Nephron progenitor cell (in vitro differentiated cells): Measurements from ENCODE around the gene MED17.

Source experiments
- DNase-seq: peaks from one replicate; pipeline ENCODE4 v3.0.0; 2021
- H3K27ac Mint-ChIP-seq: 2 replicates; pipeline ENCODE4 v1.8.0; 2021; ENCODE audit warnings: mild to moderate bottlenecking, moderate library complexity, mixed read lengths
- H3K27me3 Mint-ChIP-seq: 2 replicates; pipeline ENCODE4 v1.8.0; 2021; ENCODE audit warnings: mild to moderate bottlenecking, low read depth, mixed read lengths; ENCODE audit not compliant: poor library complexity
- H3K36me3 Mint-ChIP-seq: 2 replicates; pipeline ENCODE4 v1.8.0; 2021; ENCODE audit warnings: low read depth, mixed read lengths
- H3K4me1 Mint-ChIP-seq: 2 replicates; pipeline ENCODE4 v1.8.0; 2021; ENCODE audit warnings: mixed read lengths
- H3K4me3 Mint-ChIP-seq: 2 replicates; pipeline ENCODE4 v1.8.0; 2021; ENCODE audit warnings: mild to moderate bottlenecking, moderate library complexity, mixed read lengths
- H3K9me3 Mint-ChIP-seq: 2 replicates; pipeline ENCODE4 v1.8.0; 2021; ENCODE audit warnings: mild to moderate bottlenecking, moderate library complexity, mixed read lengths
- TF ChIP-seq, protein P1 (sequence below): fragments of 200-600 bp; sonication (generic); IDR thresholded peaks from 2 replicates; pipeline ENCODE4 v1.5.0; 2021; ENCODE audit warnings: antibody characterized with exemption

Gene MED17

DNA sequence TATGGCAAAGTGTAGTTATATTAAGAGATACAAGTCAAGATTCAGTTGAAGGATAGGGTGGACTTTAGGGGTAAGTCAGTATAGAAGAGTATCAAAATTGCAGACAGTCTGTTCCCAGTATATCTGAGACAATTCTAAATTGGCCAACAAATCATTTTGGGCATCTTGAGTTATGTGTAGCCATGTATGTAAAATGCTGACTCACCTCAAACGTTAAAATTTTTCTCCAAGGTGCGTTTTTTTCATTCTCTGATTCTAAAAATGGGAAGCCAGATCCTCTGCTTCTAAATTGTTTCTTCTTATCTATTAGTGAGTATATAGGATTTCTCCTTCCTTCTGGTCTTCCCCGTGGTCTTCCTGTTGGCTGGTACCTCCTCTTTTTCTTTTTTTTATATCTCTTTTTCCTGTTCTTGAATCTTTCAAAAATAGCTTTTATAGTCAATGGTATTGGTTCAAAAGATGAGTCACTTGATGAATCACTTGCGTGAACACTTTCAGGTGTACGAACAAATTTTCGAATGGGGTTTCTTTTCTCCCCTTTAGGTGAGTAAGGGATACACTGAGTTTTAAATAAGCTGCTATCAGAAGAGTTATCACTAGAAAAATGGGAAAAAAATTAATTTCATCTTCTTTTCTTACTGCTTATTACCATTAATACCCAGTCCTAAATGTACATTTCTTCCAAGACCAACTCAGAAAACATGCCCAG is 46.0 kb upstream of the MED17 start:
- H3K4me3 Mint-ChIP-seq: peak overlapping the region; percentile 100
- H3K4me1 Mint-ChIP-seq: peaks cover 56% of the 10 kb centered on the region

DNA sequence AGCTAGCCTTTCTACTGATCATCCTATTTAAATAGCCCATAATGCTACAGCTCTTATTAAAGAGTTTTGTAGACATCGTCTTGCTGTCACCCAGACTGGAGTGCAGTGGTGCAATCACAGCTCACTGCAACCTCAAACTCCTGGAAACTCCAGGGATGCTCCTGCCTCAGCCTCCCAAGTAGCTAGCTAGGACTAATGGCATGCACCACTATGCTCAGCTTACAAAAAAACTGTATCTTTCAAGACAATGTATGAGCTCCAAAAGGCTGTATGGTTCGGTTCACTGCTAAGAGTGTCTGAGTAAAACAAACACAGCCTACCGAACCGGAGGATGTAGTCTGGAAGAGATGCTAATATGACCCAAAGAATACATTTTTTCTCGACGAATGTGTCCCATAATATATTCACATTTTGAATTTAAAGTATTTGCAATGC is 45.4 kb upstream of the MED17 start:
- H3K4me1 Mint-ChIP-seq: peaks cover 62% of the 10 kb centered on the region
- no peaks in the 10 kb centered on the region for H3K9me3 Mint-ChIP-seq
- TF ChIP-seq, protein P1, sequence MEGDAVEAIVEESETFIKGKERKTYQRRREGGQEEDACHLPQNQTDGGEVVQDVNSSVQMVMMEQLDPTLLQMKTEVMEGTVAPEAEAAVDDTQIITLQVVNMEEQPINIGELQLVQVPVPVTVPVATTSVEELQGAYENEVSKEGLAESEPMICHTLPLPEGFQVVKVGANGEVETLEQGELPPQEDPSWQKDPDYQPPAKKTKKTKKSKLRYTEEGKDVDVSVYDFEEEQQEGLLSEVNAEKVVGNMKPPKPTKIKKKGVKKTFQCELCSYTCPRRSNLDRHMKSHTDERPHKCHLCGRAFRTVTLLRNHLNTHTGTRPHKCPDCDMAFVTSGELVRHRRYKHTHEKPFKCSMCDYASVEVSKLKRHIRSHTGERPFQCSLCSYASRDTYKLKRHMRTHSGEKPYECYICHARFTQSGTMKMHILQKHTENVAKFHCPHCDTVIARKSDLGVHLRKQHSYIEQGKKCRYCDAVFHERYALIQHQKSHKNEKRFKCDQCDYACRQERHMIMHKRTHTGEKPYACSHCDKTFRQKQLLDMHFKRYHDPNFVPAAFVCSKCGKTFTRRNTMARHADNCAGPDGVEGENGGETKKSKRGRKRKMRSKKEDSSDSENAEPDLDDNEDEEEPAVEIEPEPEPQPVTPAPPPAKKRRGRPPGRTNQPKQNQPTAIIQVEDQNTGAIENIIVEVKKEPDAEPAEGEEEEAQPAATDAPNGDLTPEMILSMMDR: no peak
- peaks cover 57% of the 10 kb centered on the region for H3K36me3 Mint-ChIP-seq
- H3K4me3 Mint-ChIP-seq: peak overlapping the region; percentile 100
- H3K27ac Mint-ChIP-seq: no peak overlapping the region
- no peak for DNase-seq
- no peaks in the 10 kb centered on the region for H3K27me3 Mint-ChIP-seq

More for the DNA sequence above, 46.0 kb upstream of the MED17 start:
- DNase-seq: no peak
- Mint-ChIP-seq H3K27me3 (no peaks in the 10 kb centered on the region), H3K27ac (peak overlapping the region; percentile 49), H3K9me3 (no peaks in the 10 kb centered on the region), H3K36me3 (peaks cover 64% of the 10 kb centered on the region)
- TF ChIP-seq, protein P1: no peak

DNA sequence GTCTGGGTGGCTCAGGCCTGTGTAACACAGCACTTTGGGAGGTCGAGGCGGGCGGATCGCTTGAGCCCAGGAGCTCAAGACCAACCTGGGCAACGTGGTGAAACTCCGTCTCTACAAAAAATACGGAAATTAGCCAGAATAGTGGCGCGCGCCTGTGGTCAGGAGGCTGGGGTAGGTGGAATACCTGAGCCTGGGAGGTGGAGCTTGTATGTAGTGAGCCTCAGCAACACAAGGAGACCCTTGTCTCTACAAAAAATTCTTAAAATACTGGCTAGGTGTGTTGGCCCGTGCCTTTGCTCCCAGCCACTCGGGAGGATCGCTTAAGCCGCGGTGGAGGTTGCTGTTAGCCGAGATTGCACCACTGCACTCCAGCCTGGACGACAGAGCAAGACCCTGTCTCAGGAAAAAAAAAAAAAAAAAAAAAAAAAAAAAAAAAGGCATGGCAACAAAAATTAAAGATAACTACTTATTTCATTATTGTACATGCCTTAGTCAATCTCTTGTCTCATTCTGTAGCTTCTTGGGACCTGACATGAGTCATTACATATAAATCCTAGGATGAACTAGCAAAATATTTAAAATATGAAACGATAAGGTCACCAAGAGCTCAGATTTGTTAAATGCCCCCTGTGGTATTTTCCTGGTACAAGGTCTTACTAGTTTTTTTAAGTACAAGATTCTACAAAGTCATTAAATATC is 43.9 kb upstream of the MED17 start:
- Mint-ChIP-seq H3K4me3 (peak overlapping the region; percentile 100), H3K27me3 (no peaks in the 10 kb centered on the region), H3K9me3 (no peaks in the 10 kb centered on the region), H3K27ac (peak overlapping the region; percentile 100), H3K4me1 (peaks cover 74% of the 10 kb centered on the region), H3K36me3 (peaks cover 44% of the 10 kb centered on the region)
- DNase-seq: peak; percentile 16
- TF ChIP-seq, protein P1: no peak

DNA sequence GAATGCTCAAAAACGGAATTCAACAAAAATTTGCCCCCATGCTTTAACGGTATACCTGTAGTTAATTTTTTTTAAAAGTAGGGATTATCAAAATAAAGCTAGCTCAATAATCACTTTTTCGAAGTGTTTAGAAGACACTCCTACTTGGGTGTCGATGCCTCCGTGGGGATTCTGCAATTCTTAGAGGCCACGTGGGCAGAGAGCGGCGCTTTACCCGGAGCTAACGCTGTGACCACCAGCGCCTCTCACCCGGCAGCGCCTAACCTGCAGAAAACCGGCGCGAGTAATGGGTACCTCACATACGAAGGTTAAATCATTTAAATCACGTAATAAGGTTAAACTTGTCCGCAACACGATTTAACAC is 43.4 kb upstream of the MED17 start:
- peak; percentile 50 for DNase-seq
- peak overlapping the region; percentile 100 for H3K27ac Mint-ChIP-seq
- no peaks in the 10 kb centered on the region for H3K27me3 Mint-ChIP-seq
- peaks cover 78% of the 10 kb centered on the region for H3K4me1 Mint-ChIP-seq
- peak overlapping the region; percentile 100 for H3K4me3 Mint-ChIP-seq
- no peaks in the 10 kb centered on the region for H3K9me3 Mint-ChIP-seq
- TF ChIP-seq, protein P1: no peak
- H3K36me3 Mint-ChIP-seq: peaks cover 42% of the 10 kb centered on the region

DNA sequence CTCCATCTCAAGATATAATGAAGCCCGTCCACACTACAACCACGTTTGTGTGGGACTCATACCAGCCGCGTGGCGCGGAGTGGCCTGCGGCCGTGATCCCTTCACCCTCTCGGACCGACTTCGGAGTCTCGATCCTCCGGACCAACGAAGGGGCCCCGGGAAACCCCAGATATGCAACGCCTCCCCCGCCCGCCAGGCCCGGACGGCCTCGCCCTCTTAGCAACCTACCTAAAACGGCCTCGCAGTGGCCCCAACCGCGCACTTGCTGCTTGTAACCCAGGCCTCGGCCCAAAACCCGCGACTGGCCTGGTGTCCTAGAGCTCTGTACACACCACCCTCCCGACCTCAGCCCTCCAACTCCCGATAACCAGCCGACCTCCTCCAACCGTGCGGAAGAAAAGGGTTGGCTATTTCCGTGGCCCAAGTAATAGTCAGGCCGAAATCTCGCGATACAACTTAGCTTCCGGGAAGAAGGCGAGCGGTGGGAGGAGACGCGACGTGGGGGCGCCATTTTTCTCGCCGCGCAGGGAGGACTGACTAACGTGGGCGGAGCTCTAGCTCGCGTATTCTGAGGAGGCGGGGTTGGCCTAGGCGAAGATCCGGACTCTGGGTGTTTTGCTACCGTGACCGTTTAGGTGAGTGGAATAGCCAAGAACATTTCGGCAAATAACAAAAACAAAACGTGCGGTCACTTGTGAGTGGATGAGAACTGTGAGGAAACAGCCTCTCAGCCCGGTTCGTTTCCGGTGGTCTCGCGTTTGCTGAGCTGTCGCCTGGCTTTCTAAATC is 42.8 kb upstream of the MED17 start, which contains the start of the genes C11orf54 and TAF1D:
Gene C11orf54, plus strand, starts transcription at position 579 of the 788 bp plus-strand sequence. CDS start 5,722 bp downstream, outside the sequence.
Gene TAF1D, minus strand, starts transcription at position 402 of the 788 bp plus-strand sequence. CDS start 2,191 bp downstream, outside the sequence.
- peaks cover 73% of the 10 kb centered on the region for H3K4me1 Mint-ChIP-seq
- H3K27me3 Mint-ChIP-seq: no peaks in the 10 kb centered on the region
- no peaks in the 10 kb centered on the region for H3K9me3 Mint-ChIP-seq
- peak within 1 kb of the TSS; percentile 100 for H3K27ac Mint-ChIP-seq
- peak within 1 kb of the TSS; percentile 100 for H3K4me3 Mint-ChIP-seq
- peaks cover 36% of the 10 kb centered on the region for H3K36me3 Mint-ChIP-seq
- TF ChIP-seq, protein P1: no peak
- peak; percentile 94 for DNase-seq
